ENCODE data around the gene KRTAP5-4.

Gene KRTAP5-4

DNA sequence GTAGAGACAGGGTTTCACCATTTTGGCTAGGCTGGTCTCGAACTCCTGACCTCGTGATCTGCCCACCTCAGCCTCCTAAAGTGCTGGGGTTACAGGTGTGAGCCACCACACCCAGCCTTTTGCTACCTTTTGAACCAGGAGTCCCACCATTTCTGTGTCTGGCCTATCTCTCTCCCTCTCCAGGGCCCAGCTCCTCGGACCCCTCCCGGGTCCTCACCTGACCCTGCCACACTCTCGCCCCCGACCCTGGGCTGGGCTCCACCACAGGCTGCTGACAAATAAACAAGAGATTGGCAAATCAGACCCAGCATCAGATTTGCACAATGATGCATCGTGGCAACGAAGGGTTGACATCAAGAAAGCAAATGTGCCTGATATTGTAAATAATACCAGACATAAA is 16.4 kb upstream of the KRTAP5-4 start:
- no peak for DNase-seq
- Histone ChIP-seq H2BK12ac (ENCODE audit: low read length in 2 of 2) (no peak overlapping the region), H3K27me3 (ENCODE audit: control insufficient read depth in 1 of 2, insufficient read depth in 1 of 2, low read length in 2 of 2) (peaks cover 42 to 77% of the 10 kb centered on the region in 2 experiments), H3K23ac (ENCODE audit: low read length in 2 of 2) (no peak overlapping the region), H2BK5ac (ENCODE audit: low read depth, low read length, poor library complexity, severe bottlenecking) (no peak overlapping the region), H4K91ac (ENCODE audit: low read length) (no peak overlapping the region), H3K36me3 (ENCODE audit: control insufficient read depth in 1 of 2, insufficient read depth in 2 of 2, low read depth in 1 of 2, low read length in 2 of 2) (peaks cover 0 to 2% of the 10 kb centered on the region in 2 experiments), H3K9ac (ENCODE audit: low read length) (no peak overlapping the region), H3K4me1 (ENCODE audit: control insufficient read depth, insufficient read depth, low read depth, low read length) (no peaks in the 10 kb centered on the region), H3K27ac (ENCODE audit: low read length, poor library complexity, severe bottlenecking) (no peak overlapping the region), H2AFZ (ENCODE audit: low read depth, low read length) (no peak overlapping the region), H4K8ac (ENCODE audit: low read length) (no peak overlapping the region), H3K18ac (ENCODE audit: low read depth in 1 of 2, low read length in 2 of 2) (no peak overlapping the region), H3K14ac (ENCODE audit: low read length in 2 of 2) (no peak overlapping the region), H2BK120ac (ENCODE audit: low read depth, low read length) (no peak overlapping the region), H2AK5ac (ENCODE audit: low read length, severe bottlenecking) (no peak overlapping the region), H3K4me2 (ENCODE audit: low read length, poor library complexity, severe bottlenecking) (no peak overlapping the region), H3K4ac (ENCODE audit: low read depth in 1 of 2, low read length in 2 of 2) (no peak overlapping the region), H2BK15ac (ENCODE audit: low read depth, poor library complexity, severe bottlenecking) (no peak overlapping the region), H3K79me1 (replicated peaks; ENCODE audit: low read length, poor library complexity, severe bottlenecking) (no peaks in the 10 kb centered on the region), H3K9me3 (ENCODE audit: control insufficient read depth, low read length) (no peaks in the 10 kb centered on the region), H3K4me3 (ENCODE audit: insufficient read depth in 1 of 2, low read depth in 1 of 2, low read length in 2 of 2) (no peak overlapping the region)
- 76% methylated on average over 8 of the region's 8 CpGs for whole genome bisulfite sequencing

- peaks cover 0 to 2% of the 10 kb centered on the region in 2 experiments for H3K36me3 ChIP-seq (ENCODE audit: control insufficient read depth in 1 of 2, insufficient read depth in 2 of 2, low read depth in 1 of 2, low read length in 2 of 2)
Observed at GRCh38 chr11:1637628-1638027, 15.7 kb upstream of the KRTAP5-4 start.

GRCh38 chr11:1636291-1636950 is 14.5 kb upstream of the KRTAP5-4 start:
- Histone ChIP-seq H3K9ac (ENCODE audit: low read length) (no peak overlapping the region), H2BK15ac (ENCODE audit: low read depth, poor library complexity, severe bottlenecking) (no peak overlapping the region), H2BK12ac (ENCODE audit: low read length in 2 of 2) (no peak overlapping the region), H3K36me3 (ENCODE audit: control insufficient read depth in 1 of 2, insufficient read depth in 2 of 2, low read depth in 1 of 2, low read length in 2 of 2) (no peaks in the 10 kb centered on the region), H2BK120ac (ENCODE audit: low read depth, low read length) (no peak overlapping the region), H4K8ac (ENCODE audit: low read length) (no peak overlapping the region), H3K27ac (ENCODE audit: low read length, poor library complexity, severe bottlenecking) (no peak overlapping the region), H2AK5ac (ENCODE audit: low read length, severe bottlenecking) (no peak overlapping the region), H3K4me1 (ENCODE audit: control insufficient read depth, insufficient read depth, low read depth, low read length) (no peaks in the 10 kb centered on the region), H3K23ac (ENCODE audit: low read length in 2 of 2) (no peak overlapping the region), H3K9me3 (ENCODE audit: control insufficient read depth, low read length) (no peaks in the 10 kb centered on the region), H3K18ac (ENCODE audit: low read depth in 1 of 2, low read length in 2 of 2) (no peak overlapping the region), H2AFZ (ENCODE audit: low read depth, low read length) (no peak overlapping the region), H2BK5ac (ENCODE audit: low read depth, low read length, poor library complexity, severe bottlenecking) (no peak overlapping the region), H3K4me2 (ENCODE audit: low read length, poor library complexity, severe bottlenecking) (no peak overlapping the region), H3K14ac (ENCODE audit: low read length in 2 of 2) (no peak overlapping the region), H4K91ac (ENCODE audit: low read length) (no peak overlapping the region), H3K4ac (ENCODE audit: low read depth in 1 of 2, low read length in 2 of 2) (no peak overlapping the region), H3K27me3 (ENCODE audit: control insufficient read depth in 1 of 2, insufficient read depth in 1 of 2, low read length in 2 of 2) (peaks cover 42 to 83% of the 10 kb centered on the region in 2 experiments), H3K4me3 (ENCODE audit: insufficient read depth in 1 of 2, low read depth in 1 of 2, low read length in 2 of 2) (no peak overlapping the region), H3K79me1 (replicated peaks; ENCODE audit: low read length, poor library complexity, severe bottlenecking) (no peaks in the 10 kb centered on the region)
- 90% methylated on average over 17 of the region's 19 CpGs for WGBS
- no peak for DNase-seq

More at GRCh38 chr11:1637628-1638027, 15.7 kb upstream of the KRTAP5-4 start:
- Histone ChIP-seq H2BK5ac (ENCODE audit: low read depth, low read length, poor library complexity, severe bottlenecking) (no peak overlapping the region), H2AFZ (ENCODE audit: low read depth, low read length) (no peak overlapping the region), H3K79me1 (replicated peaks; ENCODE audit: low read length, poor library complexity, severe bottlenecking) (no peaks in the 10 kb centered on the region), H3K27me3 (ENCODE audit: control insufficient read depth in 1 of 2, insufficient read depth in 1 of 2, low read length in 2 of 2) (peaks cover 36 to 76% of the 10 kb centered on the region in 2 experiments), H4K91ac (ENCODE audit: low read length) (no peak overlapping the region), H3K18ac (ENCODE audit: low read depth in 1 of 2, low read length in 2 of 2) (no peak overlapping the region), H3K4me1 (ENCODE audit: control insufficient read depth, insufficient read depth, low read depth, low read length) (no peaks in the 10 kb centered on the region), H3K4me3 (ENCODE audit: insufficient read depth in 1 of 2, low read depth in 1 of 2, low read length in 2 of 2) (no peak overlapping the region), H2BK120ac (ENCODE audit: low read depth, low read length) (no peak overlapping the region), H3K27ac (ENCODE audit: low read length, poor library complexity, severe bottlenecking) (no peak overlapping the region), H2BK12ac (ENCODE audit: low read length in 2 of 2) (no peak overlapping the region), H2BK15ac (ENCODE audit: low read depth, poor library complexity, severe bottlenecking) (no peak overlapping the region), H4K8ac (ENCODE audit: low read length) (no peak overlapping the region), H2AK5ac (ENCODE audit: low read length, severe bottlenecking) (no peak overlapping the region), H3K4me2 (ENCODE audit: low read length, poor library complexity, severe bottlenecking) (no peak overlapping the region), H3K9ac (ENCODE audit: low read length) (no peak overlapping the region), H3K23ac (ENCODE audit: low read length in 2 of 2) (no peak overlapping the region), H3K4ac (ENCODE audit: low read depth in 1 of 2, low read length in 2 of 2) (no peak overlapping the region), H3K9me3 (ENCODE audit: control insufficient read depth, low read length) (no peaks in the 10 kb centered on the region), H3K14ac (ENCODE audit: low read length in 2 of 2) (no peak overlapping the region)
- DNase-seq, result no peak
- WGBS, result 96% methylated on average over 1 of the region's 2 CpGs

DNA sequence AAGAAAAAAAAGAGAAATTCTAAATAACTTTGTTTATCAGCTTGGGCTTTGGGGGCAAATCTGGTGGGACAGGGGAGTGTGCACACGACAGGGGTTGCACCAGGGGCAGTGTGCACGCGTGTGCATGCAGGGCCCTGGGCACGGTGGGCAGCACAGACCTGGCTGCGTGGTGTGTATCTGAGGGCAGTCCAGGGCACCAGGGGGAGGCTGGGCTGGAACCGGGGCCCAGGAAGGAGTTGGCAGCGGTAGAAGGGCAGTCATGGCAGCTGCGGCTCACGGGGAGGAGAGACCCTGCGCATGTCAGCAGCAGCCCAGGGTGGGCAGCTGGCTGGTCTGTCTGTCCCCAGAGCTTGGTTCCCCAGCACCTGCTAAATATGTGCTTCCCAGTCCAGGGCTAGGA is 11.9 kb upstream of the KRTAP5-4 start:
- Histone ChIP-seq H3K4me1 (ENCODE audit: control insufficient read depth, insufficient read depth, low read depth, low read length) (no peaks in the 10 kb centered on the region), H3K4ac (ENCODE audit: low read depth in 1 of 2, low read length in 2 of 2) (no peak overlapping the region), H3K9ac (ENCODE audit: low read length) (no peak overlapping the region), H2BK5ac (ENCODE audit: low read depth, low read length, poor library complexity, severe bottlenecking) (no peak overlapping the region), H2BK120ac (ENCODE audit: low read depth, low read length) (no peak overlapping the region), H3K27ac (ENCODE audit: low read length, poor library complexity, severe bottlenecking) (no peak overlapping the region), H3K9me3 (ENCODE audit: control insufficient read depth, low read length) (no peaks in the 10 kb centered on the region), H2BK12ac (ENCODE audit: low read length in 2 of 2) (no peak overlapping the region), H2AFZ (ENCODE audit: low read depth, low read length) (no peak overlapping the region), H3K79me1 (replicated peaks; ENCODE audit: low read length, poor library complexity, severe bottlenecking) (no peaks in the 10 kb centered on the region), H4K8ac (ENCODE audit: low read length) (no peak overlapping the region), H3K27me3 (ENCODE audit: control insufficient read depth in 1 of 2, insufficient read depth in 1 of 2, low read length in 2 of 2) (peaks cover 38 to 78% of the 10 kb centered on the region in 2 experiments), H3K4me3 (ENCODE audit: insufficient read depth in 1 of 2, low read depth in 1 of 2, low read length in 2 of 2) (no peak overlapping the region), H3K14ac (ENCODE audit: low read length in 2 of 2) (no peak overlapping the region), H3K4me2 (ENCODE audit: low read length, poor library complexity, severe bottlenecking) (no peak overlapping the region), H4K91ac (ENCODE audit: low read length) (peak overlapping the region; percentile 41), H2AK5ac (ENCODE audit: low read length, severe bottlenecking) (no peak overlapping the region), H3K36me3 (ENCODE audit: control insufficient read depth in 1 of 2, insufficient read depth in 2 of 2, low read depth in 1 of 2, low read length in 2 of 2) (no peaks in the 10 kb centered on the region), H3K18ac (ENCODE audit: low read depth in 1 of 2, low read length in 2 of 2) (no peak overlapping the region), H2BK15ac (ENCODE audit: low read depth, poor library complexity, severe bottlenecking) (no peak overlapping the region), H3K23ac (ENCODE audit: low read length in 2 of 2) (no peak overlapping the region)
- no peak for DNase-seq
- 89% methylated on average over 10 of the region's 10 CpGs for WGBS

All from mesenchymal stem cell (in vitro differentiated cells and primary cell).